NOMO-1 treated with DMSO at 0.1 percent for 48 hours (cell line): ENCODE results near the gene ZMPSTE24.
"Not testable (repeated sequence)": the region's sequence is repeated elsewhere in the genome, so short reads cannot be mapped to it uniquely, and the experiment has no call there.

Source experiments
- DNase-seq: peaks from one replicate; lab custom pipeline; 2025; ENCODE audit not compliant: unreplicated experiment; lab: John Stamatoyannopoulos, UW

The ZMPSTE24 gene

DNA sequence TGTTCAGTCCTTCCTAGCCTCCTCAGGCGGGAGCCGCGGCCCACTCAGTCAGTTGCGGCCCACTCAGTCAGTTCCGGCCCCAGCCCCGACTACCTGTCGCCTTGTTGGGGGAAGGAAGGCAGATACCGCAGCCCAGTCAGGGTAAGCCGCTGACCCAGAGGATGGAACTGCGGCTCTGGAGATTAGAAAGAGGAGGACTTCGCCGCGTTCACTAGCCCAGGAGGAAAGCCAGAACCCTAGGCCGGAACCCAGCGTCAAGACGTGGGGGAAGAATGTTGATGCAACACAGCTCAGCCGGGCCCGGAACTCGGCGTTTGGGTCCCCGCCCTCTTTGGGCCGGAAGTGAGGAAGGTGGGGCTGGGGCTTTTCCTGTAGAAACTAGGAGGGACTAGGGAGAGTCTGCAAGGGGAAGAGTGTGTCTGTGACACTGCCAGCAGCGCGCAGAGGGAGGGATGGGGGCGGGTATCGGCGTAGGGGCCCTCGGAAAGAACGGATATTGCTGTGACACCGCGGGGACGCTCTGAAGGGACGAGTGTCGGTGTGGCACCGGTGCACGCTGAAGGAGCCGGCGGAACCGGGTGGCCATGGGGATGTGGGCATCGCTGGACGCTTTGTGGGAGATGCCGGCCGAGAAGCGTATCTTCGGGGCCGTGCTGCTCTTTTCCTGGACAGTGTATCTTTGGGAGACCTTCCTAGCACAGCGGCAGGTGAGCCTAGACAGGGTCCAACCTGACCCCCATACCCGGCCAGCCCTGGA, at the start of gene ZMPSTE24:
TSS of gene ZMPSTE24 (plus strand) at position 549 of the 757 bp plus-strand sequence. CDS start at position 585, 36 bp downstream.
- peak; percentile 97 for DNase-seq

DNA sequence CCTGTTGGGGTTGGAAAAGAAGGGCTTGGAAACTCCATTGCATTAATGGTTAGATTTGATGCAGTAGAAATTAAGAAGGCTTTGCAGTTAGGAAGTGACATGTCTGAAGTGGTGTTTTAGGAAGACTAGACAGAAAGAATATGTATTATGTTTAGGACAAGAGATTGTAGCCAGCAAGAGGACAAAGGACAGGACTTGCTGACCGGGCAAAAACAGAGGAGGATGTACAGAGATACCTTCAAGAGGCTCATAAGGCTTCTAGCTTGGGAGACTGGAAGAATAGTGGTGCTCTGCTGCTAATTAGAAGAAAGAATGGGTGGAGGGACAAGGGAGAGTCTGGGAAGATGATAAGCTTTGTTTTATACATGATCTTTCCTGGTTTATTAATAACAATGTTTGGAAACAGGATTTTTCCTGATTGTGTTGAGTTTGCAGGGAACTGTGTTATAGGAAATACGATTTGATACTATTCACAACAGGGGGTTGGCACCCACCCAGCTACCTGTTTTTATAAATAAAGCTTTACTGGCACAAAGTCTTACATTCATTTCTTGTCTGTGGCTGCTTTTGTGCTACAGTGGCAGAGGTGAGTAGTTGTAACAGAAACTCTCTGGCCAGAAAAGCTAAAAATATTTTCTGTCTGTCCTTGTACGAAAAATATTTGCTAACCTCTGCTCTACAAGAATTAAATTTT, 47.4 kb upstream of the ZMPSTE24 start:
- DNase-seq = no peak

DNA sequence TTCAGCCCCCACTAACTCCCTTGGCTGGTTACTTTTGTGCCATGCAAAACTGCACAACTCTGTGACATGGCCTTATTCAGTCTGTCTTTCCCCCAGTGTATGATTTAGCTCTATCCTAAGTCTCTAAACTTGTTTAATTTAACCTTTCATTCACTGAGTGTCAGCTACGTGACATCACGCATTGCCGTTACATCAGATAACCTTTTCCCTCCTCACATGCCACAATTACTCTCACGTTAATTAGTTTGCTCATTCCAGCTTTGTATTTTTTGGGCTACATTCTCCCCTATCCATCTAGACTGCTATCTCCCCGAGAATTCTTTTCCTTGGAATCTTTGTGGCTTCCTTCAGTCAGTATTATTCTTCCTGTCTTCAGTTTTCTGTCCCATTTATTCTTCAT, 39.7 kb upstream of the ZMPSTE24 start:
- DNase-seq = no peak

DNA sequence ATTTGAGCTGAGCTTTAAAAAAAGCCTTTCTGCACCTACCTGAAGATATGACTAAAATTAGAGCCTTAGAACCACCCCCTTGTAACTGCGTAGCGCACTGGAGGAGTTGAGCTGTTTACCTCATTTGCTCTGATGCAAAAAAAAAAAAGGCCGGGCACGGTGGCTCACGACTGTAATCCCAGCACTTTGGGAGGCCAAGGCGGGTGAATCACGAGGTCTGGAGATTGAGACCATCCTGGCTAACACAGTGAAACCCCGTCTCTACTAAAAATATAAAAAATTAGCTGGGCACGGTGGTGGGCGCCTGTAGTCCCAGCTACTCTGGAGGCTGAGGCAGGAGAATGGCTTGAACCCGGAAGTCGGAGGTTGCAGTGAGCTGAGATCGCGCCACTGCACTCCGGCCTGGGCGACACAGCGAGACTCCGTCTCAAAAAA, 36.5 kb upstream of the ZMPSTE24 start:
- DNase-seq = not testable (repeated sequence)

DNA sequence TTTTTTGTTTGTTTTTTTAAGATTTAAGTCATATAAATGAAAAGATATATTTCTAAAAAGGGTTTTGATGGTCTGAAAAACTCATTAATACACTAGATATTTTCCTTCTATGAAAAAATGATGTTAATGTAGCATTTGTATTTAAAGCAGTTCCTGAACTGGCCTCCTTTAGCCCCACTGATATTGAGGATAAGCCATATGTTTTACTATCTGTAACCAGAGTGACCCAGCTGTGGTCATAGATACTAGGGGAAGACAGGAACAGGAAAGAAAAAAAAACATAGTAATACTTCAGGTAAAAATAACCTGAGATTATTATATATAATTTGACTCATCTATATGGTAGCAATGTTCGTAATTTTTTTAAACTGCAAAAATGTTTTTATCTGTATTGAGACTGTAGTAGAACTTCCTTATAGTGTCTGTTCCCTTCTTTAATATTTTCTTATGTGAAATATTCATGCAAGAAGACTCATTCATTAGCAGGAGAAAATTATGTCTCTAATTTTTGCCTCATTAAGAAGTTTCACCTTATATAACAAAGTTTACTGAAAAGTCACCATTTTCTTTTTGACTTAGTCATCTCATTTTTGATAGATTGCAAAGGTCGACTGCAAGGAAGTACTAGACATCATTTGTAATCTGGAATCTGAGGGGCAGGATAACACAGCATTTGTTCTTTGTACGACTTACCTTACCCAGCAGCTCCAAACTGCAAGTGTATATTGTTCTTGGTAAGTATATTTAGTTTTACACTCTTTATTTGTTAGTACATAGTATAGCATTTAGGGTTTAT, 35.9 kb upstream of the ZMPSTE24 start:
- no peak for DNase-seq

DNA sequence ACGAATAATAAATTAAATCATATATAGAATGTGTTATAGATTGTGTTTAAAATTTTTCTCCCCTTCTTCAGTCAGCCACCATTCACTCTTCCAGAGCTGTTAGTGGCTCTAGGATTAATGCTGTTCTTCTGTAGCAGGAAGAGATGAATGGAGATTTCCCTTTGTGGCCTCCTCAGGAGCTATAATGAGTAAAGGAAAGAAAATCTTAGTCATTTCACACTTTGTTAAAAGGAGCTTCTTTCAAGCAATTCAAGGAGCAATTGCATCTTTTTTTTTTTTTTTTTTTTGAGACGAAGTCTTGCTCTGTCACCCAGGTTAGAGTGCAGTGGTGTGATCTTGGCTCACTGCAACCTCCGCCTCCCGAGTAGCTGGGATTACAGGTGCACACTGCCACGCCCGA, 34.0 kb upstream of the ZMPSTE24 start:
- DNase-seq = no peak

DNA sequence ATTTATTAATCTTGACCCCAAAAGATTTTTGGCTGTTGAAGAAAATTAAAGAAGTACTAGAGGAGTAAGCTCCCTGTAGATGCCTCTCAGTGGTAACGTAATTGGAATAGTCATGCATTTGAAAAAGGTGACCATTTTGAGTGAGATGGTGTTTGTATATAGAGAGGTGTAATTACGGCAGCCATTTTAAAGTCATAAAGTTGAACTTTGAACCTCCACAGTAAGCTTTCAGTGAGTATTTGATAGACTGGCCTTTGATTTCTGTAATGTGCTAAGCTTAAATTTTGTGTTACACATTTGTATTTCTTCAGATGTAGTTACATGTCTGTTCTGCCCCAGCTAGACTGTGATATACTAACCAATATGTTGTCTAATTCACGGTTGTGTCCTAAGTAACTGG, 31.8 kb upstream of the ZMPSTE24 start:
- no peak for DNase-seq

DNA sequence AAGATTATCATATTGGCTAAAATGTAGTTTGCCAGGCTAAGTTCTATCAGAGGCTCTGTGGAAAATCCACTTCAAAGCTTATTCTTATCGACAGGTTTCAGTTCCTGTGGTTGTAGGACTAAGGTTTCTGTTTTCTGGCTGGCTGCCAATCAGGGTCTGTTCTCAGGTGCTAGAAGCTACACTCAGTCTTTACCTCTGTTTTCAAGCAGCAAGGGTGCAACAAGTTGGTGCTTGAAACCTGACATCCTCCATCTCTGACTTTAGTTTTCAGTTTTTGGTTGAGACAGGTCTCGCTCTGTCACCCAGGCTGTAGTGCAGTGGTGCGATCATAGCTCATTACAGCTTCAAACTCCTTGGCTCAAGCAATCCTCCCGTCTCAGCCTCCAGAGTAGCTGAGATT, 25.6 kb upstream of the ZMPSTE24 start:
- peak; percentile 4 for DNase-seq

DNA sequence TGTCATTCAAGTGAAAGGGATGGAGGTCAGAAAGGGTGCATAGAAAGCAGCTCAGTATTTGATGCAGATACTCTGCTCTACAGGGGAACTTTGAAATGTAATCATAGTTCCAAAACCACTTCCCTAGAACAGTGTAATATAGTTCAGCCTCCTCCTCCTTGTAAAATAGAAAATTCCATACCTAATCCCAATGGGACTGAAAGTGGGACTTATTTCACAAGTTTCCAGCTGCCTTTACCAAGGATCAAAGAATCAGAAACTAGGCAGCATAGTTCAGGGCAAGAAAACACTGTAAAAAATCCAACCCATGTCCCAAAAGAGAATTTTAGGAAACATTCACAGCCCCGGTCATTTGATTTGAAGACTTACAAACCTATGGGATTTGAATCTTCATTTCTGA, 18.4 kb upstream of the ZMPSTE24 start:
- DNase-seq = no peak

DNA sequence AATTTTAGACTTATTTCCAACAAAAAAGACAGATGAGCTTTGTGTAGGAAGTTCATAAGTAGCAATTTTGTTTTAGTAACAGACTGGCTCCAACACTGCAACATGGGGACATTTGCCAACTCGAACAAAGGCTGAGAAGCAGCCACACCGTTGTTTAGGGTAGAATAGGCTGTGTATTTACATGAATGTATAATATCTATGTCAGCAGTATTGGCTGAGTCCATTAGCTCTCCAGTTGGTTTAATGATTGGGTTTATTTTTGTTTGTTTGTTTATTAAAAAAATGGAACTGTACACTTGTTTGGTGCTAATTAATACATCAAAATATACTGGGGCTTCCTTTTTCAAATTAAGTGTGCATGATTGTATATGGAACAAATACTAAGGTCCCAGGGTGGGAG, 17.6 kb upstream of the ZMPSTE24 start:
- no peak for DNase-seq

DNA sequence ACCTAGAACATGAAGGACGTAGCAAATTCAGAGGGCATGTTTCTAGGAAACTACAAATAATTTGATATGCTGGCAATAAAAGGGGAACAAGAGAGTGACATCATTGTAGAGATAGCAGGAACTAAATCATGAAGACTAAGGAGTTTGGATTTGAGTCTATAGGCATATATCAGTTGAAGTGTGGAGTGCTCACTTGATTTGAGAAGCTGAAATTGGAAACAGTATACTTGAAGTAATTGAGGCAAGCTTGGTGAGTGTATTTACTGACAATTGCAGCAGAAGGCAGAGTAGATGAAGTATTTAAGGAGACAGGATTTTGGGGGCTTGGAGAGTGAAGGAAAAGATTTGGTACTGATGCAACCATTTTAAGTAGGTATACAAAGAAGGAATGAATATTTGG, 16.7 kb upstream of the ZMPSTE24 start:
- DNase-seq = peak; percentile 13

DNA sequence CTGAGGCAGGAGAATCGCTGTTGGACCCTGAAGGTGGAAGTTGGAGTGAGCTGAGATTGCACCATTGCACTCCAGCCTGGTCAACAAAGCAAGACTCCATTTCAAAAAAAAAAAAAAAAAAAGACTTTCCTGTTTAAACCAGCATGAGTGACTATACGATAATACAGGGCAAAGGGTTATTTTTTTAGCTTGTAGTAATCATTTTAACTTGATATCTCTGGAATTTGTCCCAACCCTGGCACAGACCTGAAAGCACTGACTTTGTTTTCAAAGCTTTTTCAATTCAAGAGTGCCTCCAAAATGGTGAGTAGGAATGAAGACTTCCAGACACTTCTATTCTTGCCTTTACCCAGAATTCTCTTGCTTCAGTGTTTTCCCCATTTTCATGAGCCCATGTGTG, 14.7 kb upstream of the ZMPSTE24 start:
- DNase-seq = no peak

DNA sequence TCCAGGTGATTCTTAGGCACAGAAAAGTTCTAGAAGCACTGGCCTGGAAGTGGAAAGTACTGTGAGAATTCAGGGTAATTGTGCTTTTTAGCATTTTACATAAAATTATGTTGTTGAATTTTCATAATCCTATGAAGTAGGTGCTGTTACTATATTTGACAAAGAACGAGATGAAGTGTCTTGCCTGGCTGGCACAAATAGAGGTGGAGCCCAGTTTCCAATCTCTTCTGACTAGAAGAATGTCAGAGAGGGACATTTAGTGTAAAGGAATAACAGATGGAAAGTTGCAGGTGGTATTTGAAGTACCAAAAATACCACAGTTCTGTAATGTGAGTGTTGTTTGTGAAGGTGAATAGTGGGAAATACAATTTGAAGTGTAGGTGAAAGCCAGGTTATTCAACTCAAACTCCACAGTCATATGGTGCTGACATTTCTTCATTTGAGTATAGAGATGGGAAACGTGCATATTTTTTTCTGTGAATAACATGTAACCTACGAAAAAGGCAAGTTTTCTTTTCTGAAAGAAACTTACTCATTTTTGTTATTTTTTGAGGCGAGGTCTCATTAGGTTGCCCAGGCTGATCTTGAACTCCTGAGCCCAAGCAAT, 13.8 kb upstream of the ZMPSTE24 start:
- no peak for DNase-seq

DNA sequence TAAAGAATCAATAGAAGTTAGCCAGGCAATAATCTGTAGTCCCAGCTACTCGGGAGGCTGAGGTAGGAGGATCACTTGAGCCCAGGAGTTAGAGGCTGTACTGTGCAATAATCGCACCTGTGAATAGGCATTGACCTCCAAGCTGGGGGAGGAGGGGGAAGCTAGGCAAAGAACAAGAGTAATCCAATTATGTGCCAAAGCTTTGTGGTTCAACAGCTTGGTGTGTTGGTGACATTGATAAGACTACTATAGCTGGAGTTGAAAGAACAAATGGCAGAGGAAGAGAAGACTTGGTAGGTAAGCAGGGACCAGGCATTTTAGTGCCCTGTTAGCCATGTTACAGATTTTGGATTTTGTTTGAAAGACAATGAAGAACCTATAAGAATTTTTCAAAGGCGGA, 12.3 kb upstream of the ZMPSTE24 start:
- DNase-seq = no peak

DNA sequence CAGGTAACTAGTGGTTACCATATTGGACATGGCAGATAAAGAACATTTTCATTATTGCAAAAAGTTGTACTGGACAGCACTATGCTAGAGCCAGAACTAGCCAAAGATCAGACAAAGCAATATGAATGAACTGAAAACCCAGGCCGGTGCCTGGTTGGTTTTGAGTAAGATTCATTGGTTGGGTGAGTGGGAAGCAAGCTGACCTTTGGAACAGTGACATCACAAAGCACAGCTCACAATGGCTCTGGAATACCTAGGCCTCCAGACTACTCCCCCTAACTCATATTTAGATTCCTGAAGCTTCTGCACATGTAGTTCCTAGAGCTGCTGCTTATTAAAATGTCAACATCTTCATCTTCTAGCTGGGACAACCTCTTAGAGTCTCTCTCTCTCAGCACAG, 10.4 kb upstream of the ZMPSTE24 start, which contains the start of gene TMCO2:
TSS of gene TMCO2 (plus strand) at position 283 of the 400 bp plus-strand sequence. CDS start at position 340, 57 bp downstream.
- no peak for DNase-seq

DNA sequence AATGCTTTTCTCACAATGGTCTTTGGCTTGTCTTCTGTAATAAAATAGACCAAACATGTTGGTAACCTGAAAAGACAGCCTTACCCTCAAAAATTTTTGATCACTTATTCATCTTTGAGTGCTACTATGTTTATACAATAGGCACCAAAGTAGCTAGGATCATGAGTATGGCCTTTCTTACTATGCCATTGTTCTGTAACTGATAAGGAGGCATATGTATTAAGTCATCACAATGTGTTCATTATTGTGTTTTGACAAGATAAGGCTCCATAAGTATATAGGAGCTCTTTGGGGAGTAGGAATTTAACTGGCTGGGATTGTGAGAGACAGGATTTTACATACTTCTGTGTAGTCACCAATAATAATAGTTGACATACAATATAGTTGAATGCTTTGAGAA, 9.6 kb upstream of the ZMPSTE24 start:
- DNase-seq = no peak

DNA sequence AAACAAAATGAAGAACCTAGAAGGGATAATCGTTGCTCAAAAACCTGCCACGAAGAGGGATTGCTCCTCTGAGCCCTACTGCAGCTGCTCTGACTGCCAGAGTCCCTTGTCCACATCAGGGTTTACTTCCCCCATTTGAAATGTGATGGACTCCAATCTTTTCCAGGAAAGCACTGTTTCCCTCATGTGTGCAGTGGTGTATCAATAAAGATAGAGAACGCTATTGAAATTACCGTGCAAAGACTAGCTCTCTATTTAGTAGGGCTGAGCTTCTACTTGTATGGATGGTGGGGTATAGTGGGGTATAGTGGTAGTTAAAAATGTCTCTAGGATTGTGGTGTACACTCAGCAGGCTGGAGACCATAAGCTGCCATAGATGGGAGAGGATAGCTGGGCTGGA, 6.6 kb upstream of the ZMPSTE24 start:
- DNase-seq = no peak

DNA sequence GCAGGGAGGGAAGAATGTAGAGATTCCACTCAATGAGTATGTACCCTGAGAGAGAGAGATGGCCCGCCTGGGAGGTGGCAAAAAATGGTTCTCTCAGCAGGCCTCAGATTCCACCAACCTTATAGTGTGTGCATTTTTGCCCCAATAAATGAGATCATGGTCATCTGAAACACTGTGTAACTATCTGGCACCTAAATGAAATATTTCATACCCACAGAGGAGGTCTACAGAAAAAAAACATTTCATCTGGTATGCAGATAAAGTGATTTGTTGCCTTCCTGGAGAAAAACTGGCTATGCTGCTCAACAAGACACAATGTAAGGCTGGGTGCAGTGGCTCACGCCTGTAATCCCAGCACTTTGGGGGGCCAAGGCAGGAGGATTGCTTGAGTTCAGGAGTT, 5.4 kb upstream of the ZMPSTE24 start:
- no peak for DNase-seq

DNA sequence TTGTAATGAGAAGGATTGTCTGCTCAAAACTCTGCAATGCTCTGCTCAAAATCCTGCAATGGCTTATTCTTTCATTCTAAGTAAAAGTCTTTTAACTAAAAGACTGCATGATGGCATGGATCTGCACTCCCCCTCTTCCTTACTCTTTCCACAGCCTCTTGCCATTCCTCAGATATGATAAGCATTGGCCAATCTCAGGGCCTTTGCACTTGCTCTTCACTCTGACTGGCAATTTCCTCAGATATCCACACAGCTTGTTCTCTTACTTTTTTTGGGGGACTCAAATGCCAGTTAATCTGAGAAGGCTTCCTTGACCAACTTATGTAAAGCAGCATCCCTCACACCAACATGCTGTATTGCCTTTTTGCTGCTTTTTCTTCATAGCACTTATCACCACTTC, 2.8 kb upstream of the ZMPSTE24 start:
- no peak for DNase-seq

DNA sequence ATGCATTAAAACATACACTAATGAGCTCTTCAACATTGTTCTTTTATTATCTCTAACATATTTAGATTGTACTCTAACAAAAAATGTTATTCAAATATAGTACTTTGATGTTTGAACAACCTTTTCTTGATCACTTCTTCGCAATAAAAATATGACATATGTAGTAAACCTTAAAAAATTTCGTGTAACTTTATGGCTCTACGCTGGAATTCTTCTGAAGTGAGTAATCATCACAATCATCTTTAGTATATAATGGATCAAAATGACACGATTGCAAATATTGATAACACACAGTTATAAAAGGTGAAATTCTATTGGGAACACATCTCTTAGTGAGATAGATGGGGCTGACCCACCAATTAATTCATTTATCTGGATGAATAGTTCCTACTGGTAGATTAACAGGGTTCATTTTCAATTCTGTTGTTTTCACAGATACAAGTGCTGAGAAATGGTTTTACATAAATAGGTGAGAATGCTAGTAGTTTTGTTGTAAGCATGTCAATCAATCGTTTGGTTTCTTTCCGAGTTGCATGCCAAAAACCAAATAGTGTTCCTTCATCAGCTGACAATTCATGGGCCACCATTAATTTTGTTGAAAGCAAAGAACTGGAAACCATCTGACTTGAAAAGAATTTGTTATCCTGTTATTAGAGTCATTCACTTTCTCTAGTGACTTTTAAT, 1.5 kb upstream of the ZMPSTE24 start:
- no peak for DNase-seq

DNA sequence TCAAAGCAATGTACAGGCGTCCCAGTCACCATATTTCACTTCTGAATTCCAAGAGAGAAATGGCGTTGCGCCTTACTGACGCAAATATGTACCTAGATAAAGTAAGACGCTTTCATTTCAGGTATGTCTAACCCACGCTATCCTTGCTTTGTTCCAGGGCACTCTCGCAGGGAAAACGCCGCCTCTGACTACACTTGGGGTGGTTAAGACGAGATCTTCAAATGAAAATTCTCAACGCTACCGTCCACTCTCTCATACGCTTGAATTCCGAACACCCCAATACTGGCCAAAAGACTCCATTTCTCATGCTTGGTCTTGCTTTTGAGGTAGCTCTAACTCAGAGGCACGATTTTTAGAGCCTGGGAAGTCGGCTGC, 736 bp upstream of the ZMPSTE24 start:
- DNase-seq = peak; percentile 41
